HCT116 (cell line): ENCODE results near the gene GALNT18. TPM values are rescaled to one million over a fixed set of nuclear protein-coding genes. Genes with fewer than 3 reads are reported as not detected.

Experiments
- ATAC-seq: fragments of 200-7000 bp; cut with Tn5 transposase; 2 replicates; pipeline ENCODE4 v1.9.1; 2020; ENCODE audit warnings: mild to moderate bottlenecking, moderate library complexity
- BruUV-seq: library from RNA; stranded (reverse); fragments of 400-500 nt; replicated peaks from 2 replicates; lab custom pipeline; 2021; lab: Mats Ljungman, UMichigan
- CTCF ChIA-PET: fragments of 300-600 bp; sonication (Branson Sonifier 250); formaldehyde crosslinking; loops from one replicate; lab custom pipeline; 2021; ENCODE audit warnings: antibody characterized with exemption; lab: Charles Lee
- POLR2A ChIA-PET: fragments of 300-600, 350-600 bp; sonication (Branson Sonifier 250); formaldehyde crosslinking; loops from one replicate; lab custom pipeline; 2021; ENCODE audit warnings: antibody characterized with exemption; lab: Charles Lee
- RAD21 ChIA-PET, 2 experiments: fragments of 300-600 bp; sonication (Branson Sonifier 250); formaldehyde crosslinking; loops; one replicate each; lab custom pipeline; 2023; ENCODE audit warnings: low total read pairs in 2 of 2; ENCODE audit not compliant: uncharacterized antibody in 2 of 2, unreplicated experiment in 2 of 2, low non-redundant PET in 1 of 2; lab: Charles Lee
- DNase-seq: peaks from one replicate; pipeline ENCODE4 v3.0.0-alpha.2; 2010; ENCODE audit warnings: low read depth, low spot score
- H2AFZ ChIP-seq: fragments of 200-600 bp; shearing (Covaris generic), sonication (generic); 2 replicates; pipeline ENCODE4 v1.6.1; 2017; ENCODE audit warnings: low read depth, mixed run types, mixed read lengths, antibody characterized with exemption, low read length; ENCODE audit not compliant: poor library complexity, severe bottlenecking
- H3K27ac ChIP-seq: 2 replicates; pipeline ENCODE4 v1.5.1; 2012; ENCODE audit warnings: low read depth, low read length
- H3K27me3 ChIP-seq: fragments of 200-600 bp; sonication (generic); 2 replicates; pipeline ENCODE4 v1.6.1; 2016; ENCODE audit warnings: mixed run types, low read length, mixed read lengths; ENCODE audit not compliant: insufficient read depth
- H3K36me3 ChIP-seq, 2 experiments: fragments of 200-500 bp in 1 of 2; fragments of 200-600 bp in 1 of 2; sonication (Bioruptor generic) in 1 of 2; sonication (generic) in 1 of 2; 2 replicates each; pipeline versions ENCODE4 v1.5.1 to v1.6.1; 2014 to 2016; ENCODE audit warnings: low read length in 2 of 2, inconsistent platforms in 1 of 2, mixed read lengths in 1 of 2, mixed run types in 1 of 2; ENCODE audit not compliant: insufficient read depth in 2 of 2, control insufficient read depth in 1 of 2
- H3K4me1 ChIP-seq, 2 experiments: fragments of 200-600 bp in 1 of 2; sonication (generic) in 1 of 2; 2 replicates each; pipeline versions ENCODE4 v1.5.1 to v1.6.1; 2012 to 2017; ENCODE audit warnings: low read length in 2 of 2, inconsistent platforms in 1 of 2, mild to moderate bottlenecking in 1 of 2, mixed read lengths in 1 of 2, mixed run types in 1 of 2, moderate library complexity in 1 of 2; ENCODE audit not compliant: insufficient read depth in 2 of 2, control insufficient read depth in 1 of 2
- H3K4me2 ChIP-seq: fragments of 200-600 bp; sonication (generic); 2 replicates; pipeline ENCODE4 v1.6.1; 2017; ENCODE audit warnings: mixed run types, low read length, mixed read lengths
- H3K4me3 ChIP-seq, 2 experiments: fragments of 200-600 bp in 1 of 2; sonication (generic) in 1 of 2; replicated peaks in 1 of 2; 2 replicates each; pipeline ENCODE4 v1.5.1; 2011 to 2016; ENCODE audit warnings: low read length in 2 of 2, control low read depth in 1 of 2, low read depth in 1 of 2, mild to moderate bottlenecking in 1 of 2, mixed read lengths in 1 of 2, mixed run types in 1 of 2
- H3K79me2 ChIP-seq: fragments of 200-600 bp; sonication (generic); 2 replicates; pipeline ENCODE4 v1.6.1; 2017; ENCODE audit warnings: mild to moderate bottlenecking, mixed run types, low read length, moderate library complexity, mixed read lengths; ENCODE audit not compliant: insufficient read depth
- H3K9ac ChIP-seq: fragments of 200-600 bp; sonication (generic); 2 replicates; pipeline ENCODE4 v1.6.1; 2016; ENCODE audit warnings: low read length, mixed read lengths
- H3K9me2 ChIP-seq: fragments of 200-600 bp; sonication (generic), shearing (Covaris generic); 2 replicates; pipeline ENCODE4 v1.6.1; 2017; ENCODE audit warnings: mixed run types, mild to moderate bottlenecking, moderate library complexity; ENCODE audit not compliant: insufficient read depth
- H3K9me3 ChIP-seq, 2 experiments: fragments of 200-500 bp in 1 of 2; fragments of 200-600 bp in 1 of 2; sonication (Bioruptor generic) in 1 of 2; sonication (generic) in 1 of 2; 2 replicates each; pipeline ENCODE4 v1.6.1; 2014 to 2017; ENCODE audit warnings: low read length in 2 of 2, mixed read lengths in 2 of 2, inconsistent platforms in 1 of 2, low read depth in 1 of 2, mild to moderate bottlenecking in 1 of 2, mixed run types in 1 of 2, moderate library complexity in 1 of 2; ENCODE audit not compliant: control insufficient read depth in 1 of 2, insufficient read depth in 1 of 2
- H4K20me1 ChIP-seq: fragments of 200-600 bp; sonication (generic), shearing (Covaris generic); 2 replicates; pipeline ENCODE4 v1.6.1; 2017; ENCODE audit warnings: mixed run types, mild to moderate bottlenecking, moderate library complexity; ENCODE audit not compliant: insufficient read depth
- CEBPB ChIP-seq: IDR thresholded peaks from 2 replicates; pipeline ENCODE4 v1.6.1; 2012; ENCODE audit warnings: low read depth
- CTCF ChIP-seq, 3 experiments: fragments of 200-600 bp in 1 of 3; sonication (generic) in 1 of 3; IDR thresholded peaks in 2 of 3; conservative IDR thresholded peaks in 1 of 3; 2 replicates each; pipeline ENCODE4 v1.5.1; 2012 to 2017; ENCODE audit warnings: low read depth in 2 of 3, low read length in 2 of 3, antibody characterized with exemption in 1 of 3, borderline replicate concordance in 1 of 3, control low read depth in 1 of 3, mild to moderate bottlenecking in 1 of 3, mixed read lengths in 1 of 3, mixed run types in 1 of 3, moderate library complexity in 1 of 3; ENCODE audit not compliant: insufficient read depth in 1 of 3
- POLR2AphosphoS5 ChIP-seq: IDR thresholded peaks from 2 replicates; pipeline ENCODE4 v1.6.1; 2011; ENCODE audit warnings: mild to moderate bottlenecking, low read depth, low read length, moderate library complexity
- REST ChIP-seq: IDR thresholded peaks from 2 replicates; pipeline ENCODE4 v1.6.1; 2012; ENCODE audit warnings: low read depth
- SRF ChIP-seq: IDR thresholded peaks from 2 replicates; pipeline ENCODE4 v1.6.1; 2012; ENCODE audit warnings: low read depth
- YY1 ChIP-seq: IDR thresholded peaks from 2 replicates; pipeline ENCODE4 v1.6.1; 2011; ENCODE audit warnings: low read length, low read depth, moderate library complexity, mild to moderate bottlenecking; ENCODE audit not compliant: insufficient replicate concordance; ENCODE audit errors: extremely low read depth
- intact Hi-C: fragments of 100-400 bp; cut with micrococcal nuclease; formaldehyde crosslinking; loops from 2 replicates; pipeline ENCODE4 v1.10.0; 2022
- total RNA-seq: library from RNA; stranded (reverse); gene quantifications from one replicate; pipeline ENCODE4 v1.2.1, GENCODE V29; 2021; ENCODE audit not compliant: unreplicated experiment

GALNT18 gene
- total RNA-seq, 1 experiment from 2014 or later = 19.9 TPM

- no peak for DNase-seq
- ChIA-PET CTCF (no interaction called here), RAD21 (no interaction called here), POLR2A (no interaction called here)
- Histone ChIP-seq H2AFZ (no peak overlapping the region), H3K4me3 (no peak overlapping the region), H3K4me2 (no peak overlapping the region), H3K9me3 (no peaks in the 10 kb centered on the region), H4K20me1 (no peaks in the 10 kb centered on the region), H3K36me3 (no peaks in the 10 kb centered on the region), H3K9ac (no peak overlapping the region), H3K27me3 (no peaks in the 10 kb centered on the region), H3K79me2 (no peaks in the 10 kb centered on the region), H3K4me1 (no peaks in the 10 kb centered on the region), H3K9me2 (no peaks in the 10 kb centered on the region), H3K27ac (no peak overlapping the region)
- intact Hi-C loops = no loop called here
- TF ChIP-seq CTCF (IDR thresholded peaks at IDR 0.05 in 2 of 3, conservative IDR thresholded peaks at IDR 0.05 in 1 of 3; ENCODE audit: borderline replicate concordance in 1 of 3, insufficient read depth in 1 of 3, low read depth in 2 of 3, low read length in 2 of 3) (no peak), CEBPB (no peak), YY1 (no peak), POLR2AphosphoS5 (no peak), REST (no peak), SRF (no peak)
- BruUV-seq = no TSS peak
- no peak for ATAC-seq
Observed at GRCh38 chr11:11496879-11497278, 124.9 kb downstream of the GALNT18 start.
